Smooth muscle cell (in vitro differentiated cells): ENCODE results near the gene ARFRP1. TPM values are rescaled to one million over a fixed set of nuclear protein-coding genes. Genes with fewer than 3 reads are reported as not detected.

ENCODE experiments used
- DNase-seq: peaks from one replicate; lab custom pipeline; 2025; ENCODE audit not compliant: unreplicated experiment; lab: John Stamatoyannopoulos, UW
- H2AFZ ChIP-seq: fragments of 200-600 bp; sonication (generic); 2 replicates; pipeline ENCODE4 v1.6.0; 2016; ENCODE audit warnings: antibody characterized with exemption, low read depth, mild to moderate bottlenecking
- H3F3A ChIP-seq: fragments of 200-600 bp; sonication (generic); 2 replicates; pipeline ENCODE4 v1.6.0; 2017; ENCODE audit warnings: antibody characterized with exemption, low read depth
- H3K27ac ChIP-seq: fragments of 200-600 bp; sonication (generic); 2 replicates; pipeline ENCODE4 v1.5.1; 2016; ENCODE audit warnings: low read depth, mild to moderate bottlenecking
- H3K27me3 ChIP-seq: fragments of 200-600 bp; sonication (generic); 2 replicates; pipeline ENCODE4 v1.6.1; 2016; ENCODE audit warnings: low read depth, mild to moderate bottlenecking
- H3K36me3 ChIP-seq: fragments of 200-600 bp; sonication (generic); 2 replicates; pipeline ENCODE4 v1.5.1; 2016; ENCODE audit warnings: low read depth
- H3K4me1 ChIP-seq: fragments of 200-600 bp; sonication (generic); 2 replicates; pipeline ENCODE4 v1.5.1; 2016; ENCODE audit warnings: low read depth
- H3K4me2 ChIP-seq: fragments of 200-600 bp; sonication (generic); 2 replicates; pipeline ENCODE4 v1.6.0; 2016; ENCODE audit warnings: mild to moderate bottlenecking
- H3K4me3 ChIP-seq: fragments of 200-600 bp; sonication (generic); 2 replicates; pipeline ENCODE4 v1.5.1; 2016; ENCODE audit warnings: mild to moderate bottlenecking
- H3K79me2 ChIP-seq: fragments of 200-600 bp; sonication (generic); 2 replicates; pipeline ENCODE4 v1.6.0; 2016; ENCODE audit warnings: low read depth, mild to moderate bottlenecking
- H3K9ac ChIP-seq: fragments of 200-600 bp; sonication (generic); 2 replicates; pipeline ENCODE4 v1.6.0; 2016; ENCODE audit warnings: low read depth
- H3K9me3 ChIP-seq: fragments of 200-600 bp; sonication (generic); replicated peaks from 2 replicates; pipeline ENCODE4 v1.5.1; 2016; ENCODE audit warnings: low read depth
- H4K20me1 ChIP-seq: fragments of 200-600 bp; sonication (generic); 2 replicates; pipeline ENCODE4 v1.6.0; 2016; ENCODE audit warnings: low read depth
- CTCF ChIP-seq: fragments of 200-600 bp; sonication (generic); IDR thresholded peaks from 2 replicates; pipeline ENCODE4 v1.5.1; 2017; ENCODE audit warnings: borderline replicate concordance, mild to moderate bottlenecking, antibody characterized with exemption; ENCODE audit not compliant: insufficient read depth, poor library complexity, severe bottlenecking
- whole genome bisulfite sequencing: methylation state at CpG from one replicate; pipeline ENCODE4 v1.1.7; 2016; ENCODE audit warnings: low lambda C conversion rate; 5-methylcytosine and 5-hydroxymethylcytosine counted together
- polyA plus RNA-seq: library from polyadenylated mRNA; unstranded; fragments of >200 nt; fragmentation: Nextera tagmentation; extraction: Ambion mirVana; gene quantifications from 2 replicates; pipeline ENCODE4 v1.2.1, GENCODE V29; 2016
- total RNA-seq: library from RNA; depleted of rRNA; stranded (reverse); fragments of >200 nt; gene quantifications from 2 replicates; pipeline ENCODE4 v1.2.3, GENCODE V29; 2014

ARFRP1 gene
- total and polyA plus RNA-seq, 2 experiments from 2014 or later, result 11.8 to 42.3 TPM

- no peak for TF ChIP-seq CTCF
- H3K79me2 ChIP-seq, result no peaks in the 10 kb centered on the region
- no peak for DNase-seq
- no peak overlapping the region for H2AFZ ChIP-seq
- H3K27me3 ChIP-seq, result no peaks in the 10 kb centered on the region
- no peaks in the 10 kb centered on the region for H4K20me1 ChIP-seq
- peak overlapping the region; percentile 43 for H3K4me3 ChIP-seq
- no peaks in the 10 kb centered on the region for H3K36me3 ChIP-seq
- no peaks in the 10 kb centered on the region for H3F3A ChIP-seq
- WGBS, result 85% methylated on average over 7 of the region's 7 CpGs
- H3K9me3 ChIP-seq, result no peaks in the 10 kb centered on the region
- H3K4me1 ChIP-seq, result peaks cover 20% of the 10 kb centered on the region
- no peak overlapping the region for H3K9ac ChIP-seq
- H3K27ac ChIP-seq, result no peak overlapping the region
- peak overlapping the region; percentile 83 for H3K4me2 ChIP-seq
Observed at GRCh38 chr20:63697357-63697867, 10.4 kb downstream of the ARFRP1 start.

- no peaks in the 10 kb centered on the region for H4K20me1 ChIP-seq
- no peaks in the 10 kb centered on the region for H3K79me2 ChIP-seq
- no peaks in the 10 kb centered on the region for H3K27me3 ChIP-seq
- peaks cover 20% of the 10 kb centered on the region for H3K4me1 ChIP-seq
- H3K4me2 ChIP-seq, result peak within 1 kb of the TSS; percentile 83
- no peak for DNase-seq
- H3F3A ChIP-seq, result no peaks in the 10 kb centered on the region
- TF ChIP-seq CTCF, result no peak
- no peak within 1 kb of the TSS for H3K27ac ChIP-seq
- H3K36me3 ChIP-seq, result no peaks in the 10 kb centered on the region
- H2AFZ ChIP-seq, result no peak within 1 kb of the TSS
- H3K9me3 ChIP-seq, result no peaks in the 10 kb centered on the region
- H3K4me3 ChIP-seq, result peak within 1 kb of the TSS; percentile 43
- 20% methylated on average over 49 of the region's 52 CpGs for WGBS
- H3K9ac ChIP-seq, result no peak within 1 kb of the TSS
Observed at GRCh38 chr20:63696628-63697356, 11.0 kb downstream of the ARFRP1 start, which contains the start of gene TNFRSF6B. Gene TNFRSF6B, plus strand, starts transcription at chr20:63696652. Its CDS starts 116 bp downstream, at chr20:63696768.

DNA sequence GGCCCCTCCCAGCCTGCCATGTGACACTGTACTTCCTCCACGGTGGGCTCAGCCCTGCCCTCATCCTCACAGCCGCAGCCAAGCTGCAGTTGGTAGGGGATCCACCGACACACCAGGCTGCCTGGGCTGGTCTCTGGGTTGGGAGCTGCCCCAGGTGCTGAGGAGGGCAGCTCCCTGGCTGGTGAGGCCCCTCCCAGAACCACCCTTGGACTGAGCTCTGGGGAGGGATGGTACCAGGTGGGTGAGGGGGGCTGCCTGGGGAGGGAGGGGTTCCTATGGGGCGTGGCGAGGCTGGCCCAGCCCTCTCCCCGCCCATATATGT lies 11.5 kb downstream of the ARFRP1 start:
- no peaks in the 10 kb centered on the region for H3K9me3 ChIP-seq
- no peaks in the 10 kb centered on the region for H3F3A ChIP-seq
- no peak overlapping the region for H3K27ac ChIP-seq
- H2AFZ ChIP-seq, result no peak overlapping the region
- peak overlapping the region; percentile 43 for H3K4me3 ChIP-seq
- H3K4me2 ChIP-seq, result peak overlapping the region; percentile 83
- DNase-seq, result no peak
- H4K20me1 ChIP-seq, result no peaks in the 10 kb centered on the region
- H3K27me3 ChIP-seq, result no peaks in the 10 kb centered on the region
- TF ChIP-seq CTCF, result no peak
- H3K4me1 ChIP-seq, result peaks cover 20% of the 10 kb centered on the region
- no peaks in the 10 kb centered on the region for H3K36me3 ChIP-seq
- H3K79me2 ChIP-seq, result no peaks in the 10 kb centered on the region
- WGBS, result 32% methylated on average over 4 of the region's 6 CpGs
- H3K9ac ChIP-seq, result no peak overlapping the region
